Astrocyte of the hippocampus (primary cell): ENCODE results near the gene SLBP.
"Not testable (repeated sequence)": the region's sequence is repeated elsewhere in the genome, so short reads cannot be mapped to it uniquely, and the experiment has no call there.

ENCODE experiments used
- DNase-seq: peaks from one replicate; pipeline ENCODE4 v3.0.0; 2011; ENCODE audit warnings: low read depth, low spot score

The SLBP gene

GRCh38 chr4:1711571-1712215 lies 426 bp downstream of the SLBP start:
- peak; percentile 76 for DNase-seq

DNA sequence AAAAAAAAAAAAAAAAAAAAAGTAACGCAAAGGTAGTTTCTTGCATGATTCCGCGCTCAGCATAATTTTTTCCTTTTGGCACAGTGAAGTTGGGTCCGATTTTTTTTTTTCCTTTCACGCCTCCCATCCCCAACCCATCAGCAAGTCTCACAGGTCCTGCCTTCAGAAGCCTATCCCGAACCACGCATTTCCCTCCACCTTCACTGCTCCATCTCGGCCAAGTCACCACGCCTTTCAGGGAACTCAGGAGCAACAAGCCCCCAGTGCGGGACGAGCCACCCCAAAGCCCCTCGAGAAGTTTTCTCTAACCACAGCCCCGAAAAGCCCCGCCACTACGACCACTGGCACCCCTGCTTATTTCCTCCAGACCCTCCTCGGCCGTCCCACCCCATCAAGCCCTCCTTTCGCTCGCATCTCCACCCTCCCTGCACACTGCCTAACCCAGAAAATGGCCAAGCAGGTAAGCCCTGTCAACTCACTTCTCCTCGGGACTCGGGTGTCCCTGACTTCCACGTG lies 1.0 kb downstream of the SLBP start:
- DNase-seq, result no peak

- no peak for DNase-seq
Measured at GRCh38 chr4:1708581-1708980, 3.5 kb downstream of the SLBP start.

DNA sequence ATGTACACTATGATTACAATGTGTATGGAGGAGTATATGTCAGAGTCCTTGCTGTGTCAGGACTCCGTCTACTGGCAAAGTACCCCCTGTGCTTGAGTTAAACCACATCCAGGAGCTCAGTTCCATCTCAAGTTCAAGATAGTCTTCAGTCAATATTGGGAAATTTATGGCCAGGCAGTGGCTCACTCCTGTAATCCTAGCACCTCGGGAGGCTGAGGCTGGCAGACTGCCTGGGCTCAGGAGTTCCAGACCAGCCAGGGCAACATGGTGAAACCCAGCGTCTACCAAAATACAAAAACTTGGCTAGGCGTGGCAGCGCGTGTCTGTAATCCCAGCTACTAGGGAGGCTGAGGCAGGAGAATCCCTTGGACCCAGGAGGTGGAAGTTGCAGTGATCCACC lies 5.8 kb downstream of the SLBP start:
- DNase-seq, result no peak

DNA sequence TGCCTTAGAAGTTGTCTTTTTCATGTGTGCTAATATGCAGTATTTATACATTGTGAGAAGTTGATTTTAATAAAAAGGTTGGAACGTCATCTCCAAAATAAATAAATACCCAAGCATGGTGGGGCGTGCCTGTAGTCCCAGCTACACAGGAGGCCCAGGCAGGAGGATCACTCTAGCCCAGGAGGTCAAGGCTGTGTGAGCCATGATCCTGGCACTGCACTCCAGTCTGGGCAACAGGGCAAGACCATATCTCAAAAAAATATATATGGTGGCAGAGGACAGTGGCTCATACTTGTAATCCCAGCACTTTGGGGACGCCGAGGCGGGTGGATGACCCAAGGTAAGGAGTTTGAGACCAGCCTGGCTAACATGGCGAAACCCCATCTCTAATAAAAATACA lies 6.4 kb downstream of the SLBP start:
- DNase-seq, result no peak

DNA sequence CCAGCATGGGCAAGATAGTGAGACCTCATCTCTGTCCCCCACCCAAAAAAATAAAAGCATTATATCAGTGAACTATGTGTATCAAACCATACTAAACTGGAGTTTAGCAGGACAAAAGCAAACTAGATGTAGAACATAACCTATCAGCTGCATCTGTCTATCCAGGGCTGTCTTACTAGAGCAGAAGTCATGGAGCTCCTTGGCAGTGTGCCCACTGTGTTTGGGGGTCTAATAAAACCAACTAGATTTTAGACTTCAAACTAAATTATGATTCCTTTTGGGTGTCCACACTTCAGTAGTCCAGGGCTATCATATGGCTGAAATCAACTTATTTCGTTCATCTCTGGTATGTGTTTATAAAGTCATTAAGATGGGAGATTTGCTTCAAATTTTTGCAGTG lies 8.3 kb downstream of the SLBP start:
- no peak for DNase-seq

DNA sequence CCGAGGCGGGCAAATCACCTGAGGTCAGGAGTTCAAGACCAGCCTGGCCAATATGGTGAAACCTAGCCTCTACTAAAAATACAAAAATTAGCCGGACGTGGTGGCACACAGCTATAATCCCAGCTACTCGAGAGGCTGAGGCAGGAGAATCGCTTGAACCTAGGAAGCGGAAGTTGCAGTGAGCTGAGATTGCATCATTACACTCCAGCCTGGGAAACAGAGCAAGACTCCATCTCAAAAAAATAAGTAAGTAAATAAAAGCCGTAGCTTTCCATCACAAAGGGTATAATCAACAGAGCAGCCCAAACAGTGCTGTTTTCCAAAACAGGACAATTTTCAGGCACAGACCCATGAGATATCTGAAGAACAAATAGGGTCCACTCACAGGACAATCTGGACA lies 10.4 kb downstream of the SLBP start:
- DNase-seq, result not testable (repeated sequence)

DNA sequence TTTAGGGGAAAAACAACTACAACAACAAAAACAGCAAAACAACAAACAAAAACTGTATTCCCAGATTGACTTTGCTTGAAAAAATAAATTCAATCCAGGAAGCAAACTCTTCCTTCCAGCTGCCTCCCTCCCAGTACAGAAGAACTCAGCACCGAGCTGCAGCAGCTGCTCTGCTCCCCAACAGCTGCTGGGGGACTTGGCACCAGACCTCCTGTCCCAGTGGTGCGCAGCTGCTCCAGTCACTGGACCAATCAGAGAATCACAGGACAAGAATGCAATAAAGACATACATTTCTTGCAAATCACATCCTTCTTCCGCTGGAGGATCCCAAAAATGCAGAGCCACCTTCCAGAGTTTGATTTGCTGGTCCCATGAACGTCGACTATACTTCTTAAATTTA lies 16.2 kb downstream of the SLBP start:
- DNase-seq, result no peak

DNA sequence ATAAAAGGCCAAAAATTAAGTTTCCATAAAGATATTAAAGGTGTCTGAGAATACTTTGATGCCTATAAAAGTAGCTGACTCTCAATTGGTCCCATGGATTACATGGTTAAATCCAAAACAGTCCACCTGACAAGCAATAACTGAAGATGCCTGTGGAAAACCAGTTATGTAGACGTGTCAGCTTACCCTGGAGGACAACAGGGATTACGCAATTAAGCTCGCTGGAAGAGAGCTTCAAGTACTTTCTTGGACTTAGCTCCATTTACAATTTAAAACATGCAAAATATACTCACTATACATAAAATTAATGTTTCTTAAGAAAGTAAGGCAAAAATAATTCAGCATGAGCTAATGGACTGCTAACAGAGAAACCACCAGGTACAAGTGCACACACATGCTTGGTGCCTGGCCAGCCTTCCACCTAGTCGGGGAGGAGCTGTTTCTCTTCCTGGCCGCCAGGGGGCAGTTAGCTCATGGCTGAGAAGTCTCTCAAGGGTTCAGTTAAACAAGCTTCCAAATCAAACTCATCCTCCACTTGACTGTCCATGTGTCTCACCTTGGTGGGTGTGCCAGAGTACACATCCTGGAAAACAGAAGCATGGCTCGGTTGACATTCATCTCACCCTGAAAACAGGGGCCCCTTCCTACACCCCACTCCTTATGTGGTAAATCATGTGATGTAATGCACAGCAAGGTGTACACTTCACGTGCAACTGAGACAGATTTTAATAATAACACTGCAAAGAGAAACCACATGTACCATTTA lies 18.8 kb downstream of the SLBP start:
- peak; percentile 85 for DNase-seq

GRCh38 chr4:1691737-1692373 lies 20.3 kb downstream of the SLBP start:
- DNase-seq, result no peak

GRCh38 chr4:1690698-1691097 lies 21.4 kb downstream of the SLBP start:
- DNase-seq, result no peak

DNA sequence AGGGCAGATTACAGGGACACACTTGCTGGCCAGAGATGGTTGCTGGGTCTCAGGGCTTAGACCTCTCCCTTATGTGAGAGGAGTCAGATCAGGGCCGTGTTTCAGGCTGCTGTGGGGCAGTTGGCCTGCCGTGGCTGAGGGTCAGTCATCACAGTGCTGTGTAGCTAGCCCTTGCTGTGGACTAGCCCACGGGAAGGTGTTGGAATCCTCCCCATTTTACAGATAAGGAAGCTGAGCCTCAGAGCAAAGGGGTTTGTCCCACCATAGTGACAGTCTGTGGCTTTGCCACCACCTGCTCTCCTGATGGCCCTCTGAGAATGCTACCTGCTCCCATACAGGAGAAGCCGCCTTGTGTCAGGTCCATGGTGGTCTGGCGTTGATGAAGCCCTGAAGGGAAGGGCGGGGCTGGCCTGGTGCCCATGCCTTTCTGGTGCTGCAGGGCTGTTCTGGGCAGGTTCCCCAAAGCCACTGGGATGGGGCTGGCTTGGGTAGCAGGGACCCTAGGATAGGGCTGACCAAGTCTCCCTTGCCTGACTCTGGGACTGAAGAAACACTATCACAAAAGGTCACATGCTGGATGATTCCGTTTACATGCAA lies 25.6 kb downstream of the SLBP start:
- no peak for DNase-seq

DNA sequence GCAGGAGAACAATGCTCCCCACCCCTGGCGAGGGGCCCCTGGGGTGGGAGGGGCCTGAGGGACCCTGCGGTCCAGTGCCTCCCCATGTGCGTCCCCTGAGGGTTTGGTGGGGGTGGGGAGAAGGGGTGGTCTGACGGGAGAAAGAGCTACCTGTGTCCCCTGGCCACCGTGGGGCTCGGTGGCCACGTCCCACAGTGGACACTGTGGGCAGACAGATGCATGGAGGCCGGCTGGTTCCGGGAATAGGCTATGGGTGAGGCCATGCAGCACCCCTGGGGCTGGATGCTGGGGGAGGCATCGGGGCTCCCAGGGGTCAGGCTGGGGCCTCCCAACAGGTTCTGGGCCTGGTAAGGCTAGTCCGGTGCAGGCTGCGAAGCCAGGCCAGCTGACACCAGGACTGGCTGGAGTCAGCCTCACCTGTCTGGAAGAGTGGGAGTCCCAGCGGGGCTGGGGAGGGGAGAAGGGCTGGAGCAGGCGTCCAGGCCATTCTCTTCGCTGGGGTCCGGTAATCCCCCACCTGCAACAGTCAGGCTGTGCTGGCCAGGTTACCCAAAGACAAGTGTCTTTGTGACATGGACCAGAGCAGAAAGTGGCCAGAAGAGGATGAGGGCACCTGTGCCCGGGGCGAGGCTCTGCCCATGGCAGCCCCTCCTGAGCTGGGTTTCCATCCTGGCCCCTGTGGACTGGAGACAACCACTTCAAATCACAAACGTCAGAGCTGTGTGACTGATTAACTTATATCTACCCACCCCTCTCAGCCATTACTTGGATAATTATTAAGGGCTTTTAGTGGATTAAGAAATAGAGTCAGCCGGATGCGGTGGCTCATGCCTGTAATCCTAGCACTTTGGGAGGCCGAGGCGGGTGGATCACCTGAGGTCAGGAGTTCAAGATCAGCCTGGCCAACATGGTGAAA lies 26.6 kb downstream of the SLBP start:
- no peak for DNase-seq

- DNase-seq, result no peak
Measured at GRCh38 chr4:1684506-1685234, 27.4 kb downstream of the SLBP start.

GRCh38 chr4:1683736-1684505 lies 28.2 kb downstream of the SLBP start, which contains the start of gene FAM53A:
TSS of gene FAM53A (minus strand) at chr4:1684313. CDS start at chr4:1668741, 15,572 bp downstream.
- peak; percentile 96 for DNase-seq

- DNase-seq, result peak; percentile 78
Measured at GRCh38 chr4:1683261-1683735, 28.8 kb downstream of the SLBP start.

DNA sequence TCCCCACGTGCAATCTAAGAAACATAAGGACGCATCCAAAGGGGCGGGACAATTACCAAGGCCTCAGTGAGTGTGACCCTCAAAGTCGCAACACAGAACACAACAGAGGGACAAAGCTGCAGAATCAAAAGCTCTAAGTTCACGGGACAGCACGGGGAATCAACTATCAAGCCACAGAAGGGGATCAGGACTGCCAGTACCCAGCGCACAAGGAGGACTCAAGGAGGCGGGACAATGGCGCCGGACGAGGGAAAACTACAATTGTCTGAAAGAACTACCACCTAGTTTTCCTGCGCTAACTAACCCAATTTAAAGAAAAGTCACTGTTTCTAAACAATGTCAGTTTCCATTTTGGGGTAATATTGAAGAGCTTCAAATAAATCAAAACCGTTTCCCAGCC lies 29.3 kb downstream of the SLBP start:
- no peak for DNase-seq

- DNase-seq, result no peak
Measured at GRCh38 chr4:1678244-1678643, 33.9 kb downstream of the SLBP start.
